HCT116 (cell line): ENCODE results near the gene ELOB. TPM values are rescaled to one million over a fixed set of nuclear protein-coding genes. Genes with fewer than 3 reads are reported as not detected.

Source experiments
- ATAC-seq: fragments of 200-7000 bp; cut with Tn5 transposase; 2 replicates; pipeline ENCODE4 v1.9.1; 2020; ENCODE audit warnings: mild to moderate bottlenecking, moderate library complexity
- BruUV-seq: library from RNA; stranded (reverse); fragments of 400-500 nt; replicated peaks from 2 replicates; lab custom pipeline; 2021; lab: Mats Ljungman, UMichigan
- CTCF ChIA-PET: fragments of 300-600 bp; sonication (Branson Sonifier 250); formaldehyde crosslinking; loops from one replicate; lab custom pipeline; 2021; ENCODE audit warnings: antibody characterized with exemption; lab: Charles Lee
- POLR2A ChIA-PET: fragments of 300-600, 350-600 bp; sonication (Branson Sonifier 250); formaldehyde crosslinking; loops from one replicate; lab custom pipeline; 2021; ENCODE audit warnings: antibody characterized with exemption; lab: Charles Lee
- RAD21 ChIA-PET, 2 experiments: fragments of 300-600 bp; sonication (Branson Sonifier 250); formaldehyde crosslinking; loops; one replicate each; lab custom pipeline; 2023; ENCODE audit warnings: low total read pairs in 2 of 2; ENCODE audit not compliant: uncharacterized antibody in 2 of 2, unreplicated experiment in 2 of 2, low non-redundant PET in 1 of 2; lab: Charles Lee
- DNase-seq: peaks from one replicate; pipeline ENCODE4 v3.0.0-alpha.2; 2010; ENCODE audit warnings: low read depth, low spot score
- H2AFZ ChIP-seq: fragments of 200-600 bp; shearing (Covaris generic), sonication (generic); 2 replicates; pipeline ENCODE4 v1.6.1; 2017; ENCODE audit warnings: low read depth, mixed run types, mixed read lengths, antibody characterized with exemption, low read length; ENCODE audit not compliant: poor library complexity, severe bottlenecking
- H3K27ac ChIP-seq: 2 replicates; pipeline ENCODE4 v1.5.1; 2012; ENCODE audit warnings: low read depth, low read length
- H3K27me3 ChIP-seq: fragments of 200-600 bp; sonication (generic); 2 replicates; pipeline ENCODE4 v1.6.1; 2016; ENCODE audit warnings: mixed run types, low read length, mixed read lengths; ENCODE audit not compliant: insufficient read depth
- H3K36me3 ChIP-seq, 2 experiments: fragments of 200-500 bp in 1 of 2; fragments of 200-600 bp in 1 of 2; sonication (Bioruptor generic) in 1 of 2; sonication (generic) in 1 of 2; 2 replicates each; pipeline versions ENCODE4 v1.5.1 to v1.6.1; 2014 to 2016; ENCODE audit warnings: low read length in 2 of 2, inconsistent platforms in 1 of 2, mixed read lengths in 1 of 2, mixed run types in 1 of 2; ENCODE audit not compliant: insufficient read depth in 2 of 2, control insufficient read depth in 1 of 2
- H3K4me1 ChIP-seq, 2 experiments: fragments of 200-600 bp in 1 of 2; sonication (generic) in 1 of 2; 2 replicates each; pipeline versions ENCODE4 v1.5.1 to v1.6.1; 2012 to 2017; ENCODE audit warnings: low read length in 2 of 2, inconsistent platforms in 1 of 2, mild to moderate bottlenecking in 1 of 2, mixed read lengths in 1 of 2, mixed run types in 1 of 2, moderate library complexity in 1 of 2; ENCODE audit not compliant: insufficient read depth in 2 of 2, control insufficient read depth in 1 of 2
- H3K4me2 ChIP-seq: fragments of 200-600 bp; sonication (generic); 2 replicates; pipeline ENCODE4 v1.6.1; 2017; ENCODE audit warnings: mixed run types, low read length, mixed read lengths
- H3K4me3 ChIP-seq, 2 experiments: fragments of 200-600 bp in 1 of 2; sonication (generic) in 1 of 2; replicated peaks in 1 of 2; 2 replicates each; pipeline ENCODE4 v1.5.1; 2011 to 2016; ENCODE audit warnings: low read length in 2 of 2, control low read depth in 1 of 2, low read depth in 1 of 2, mild to moderate bottlenecking in 1 of 2, mixed read lengths in 1 of 2, mixed run types in 1 of 2
- H3K79me2 ChIP-seq: fragments of 200-600 bp; sonication (generic); 2 replicates; pipeline ENCODE4 v1.6.1; 2017; ENCODE audit warnings: mild to moderate bottlenecking, mixed run types, low read length, moderate library complexity, mixed read lengths; ENCODE audit not compliant: insufficient read depth
- H3K9ac ChIP-seq: fragments of 200-600 bp; sonication (generic); 2 replicates; pipeline ENCODE4 v1.6.1; 2016; ENCODE audit warnings: low read length, mixed read lengths
- H3K9me2 ChIP-seq: fragments of 200-600 bp; sonication (generic), shearing (Covaris generic); 2 replicates; pipeline ENCODE4 v1.6.1; 2017; ENCODE audit warnings: mixed run types, mild to moderate bottlenecking, moderate library complexity; ENCODE audit not compliant: insufficient read depth
- H3K9me3 ChIP-seq, 2 experiments: fragments of 200-500 bp in 1 of 2; fragments of 200-600 bp in 1 of 2; sonication (Bioruptor generic) in 1 of 2; sonication (generic) in 1 of 2; 2 replicates each; pipeline ENCODE4 v1.6.1; 2014 to 2017; ENCODE audit warnings: low read length in 2 of 2, mixed read lengths in 2 of 2, inconsistent platforms in 1 of 2, low read depth in 1 of 2, mild to moderate bottlenecking in 1 of 2, mixed run types in 1 of 2, moderate library complexity in 1 of 2; ENCODE audit not compliant: control insufficient read depth in 1 of 2, insufficient read depth in 1 of 2
- H4K20me1 ChIP-seq: fragments of 200-600 bp; sonication (generic), shearing (Covaris generic); 2 replicates; pipeline ENCODE4 v1.6.1; 2017; ENCODE audit warnings: mixed run types, mild to moderate bottlenecking, moderate library complexity; ENCODE audit not compliant: insufficient read depth
- CBX3 ChIP-seq: IDR thresholded peaks from 2 replicates; pipeline ENCODE4 v1.6.1; 2012; ENCODE audit warnings: low read depth
- CEBPB ChIP-seq: IDR thresholded peaks from 2 replicates; pipeline ENCODE4 v1.6.1; 2012; ENCODE audit warnings: low read depth
- EZH2 ChIP-seq: fragments of 200-600 bp; sonication (generic); IDR thresholded peaks from 2 replicates; pipeline ENCODE4 v1.6.1; 2017; ENCODE audit warnings: antibody characterized with exemption, mixed run types
- EZH2phosphoT487 ChIP-seq: fragments of 200-600 bp; IDR thresholded peaks from 2 replicates; pipeline ENCODE4 v1.6.1; 2018; ENCODE audit warnings: antibody characterized with exemption, borderline replicate concordance
- POLR2A ChIP-seq: IDR thresholded peaks from 2 replicates; pipeline ENCODE4 v1.7.0; 2011; ENCODE audit warnings: borderline replicate concordance; ENCODE audit not compliant: insufficient read depth, insufficient read length; ENCODE audit errors: extremely low read depth
- RAD21 ChIP-seq: IDR thresholded peaks from 2 replicates; pipeline ENCODE4 v1.6.1; 2012; ENCODE audit warnings: low read depth, mild to moderate bottlenecking
- SP1 ChIP-seq: IDR thresholded peaks from 2 replicates; pipeline ENCODE4 v1.6.1; 2012; ENCODE audit warnings: low read depth
- SRF ChIP-seq: IDR thresholded peaks from 2 replicates; pipeline ENCODE4 v1.6.1; 2012; ENCODE audit warnings: low read depth
- ZFX ChIP-seq: fragments of 450-650 bp; IDR thresholded peaks from 2 replicates; pipeline ENCODE4 v1.6.1; 2017
- intact Hi-C: fragments of 100-400 bp; cut with micrococcal nuclease; formaldehyde crosslinking; loops from 2 replicates; pipeline ENCODE4 v1.10.0; 2022
- total RNA-seq: library from RNA; stranded (reverse); gene quantifications from one replicate; pipeline ENCODE4 v1.2.1, GENCODE V29; 2021; ENCODE audit not compliant: unreplicated experiment
- TF ChIP-seq, protein P1 (sequence below), 3 experiments: fragments of 200-600 bp in 1 of 3; sonication (generic) in 1 of 3; IDR thresholded peaks in 2 of 3; conservative IDR thresholded peaks in 1 of 3; 2 replicates each; pipeline ENCODE4 v1.5.1; 2012 to 2017; ENCODE audit warnings: low read depth in 2 of 3, low read length in 2 of 3, antibody characterized with exemption in 1 of 3, borderline replicate concordance in 1 of 3, control low read depth in 1 of 3, mild to moderate bottlenecking in 1 of 3, mixed read lengths in 1 of 3, mixed run types in 1 of 3, moderate library complexity in 1 of 3; ENCODE audit not compliant: insufficient read depth in 1 of 3
- TF ChIP-seq, protein P2 (sequence below): IDR thresholded peaks from 2 replicates; pipeline ENCODE4 v1.6.1; 2012
- TF ChIP-seq, protein P3 (sequence below): IDR thresholded peaks from 2 replicates; pipeline ENCODE4 v1.6.1; 2011; ENCODE audit warnings: mild to moderate bottlenecking, low read length, moderate library complexity; ENCODE audit not compliant: insufficient replicate concordance; ENCODE audit errors: extremely low read depth
- TF ChIP-seq, protein P4 (sequence below): IDR thresholded peaks from 2 replicates; pipeline ENCODE4 v1.6.1; 2012

The ELOB gene
- total RNA-seq, 1 experiment from 2014 or later = 239 TPM

DNA sequence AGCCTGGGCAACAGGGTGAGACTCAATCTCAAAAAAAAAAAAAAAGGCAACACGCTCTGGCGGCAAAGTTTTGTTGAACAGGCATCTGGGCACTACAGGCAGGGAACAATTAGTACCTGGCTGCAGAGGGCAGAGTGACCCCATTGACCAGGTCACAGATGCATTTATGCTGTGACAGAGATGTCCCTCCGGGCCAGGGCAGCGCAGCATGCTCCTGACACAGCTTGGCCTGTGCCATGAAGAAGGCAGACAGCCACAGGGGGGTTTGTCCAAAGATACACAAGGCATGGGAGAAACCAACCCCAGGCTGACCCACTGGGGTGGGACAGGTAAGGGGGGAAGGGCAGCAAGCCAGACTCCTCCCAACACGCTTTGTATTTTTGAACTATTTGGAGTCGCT lies 32.4 kb downstream of the ELOB start:
- no TSS peak for BruUV-seq
- TF ChIP-seq POLR2A = no peak
- H3K4me2 ChIP-seq = no peak overlapping the region
- no peaks in the 10 kb centered on the region for H3K79me2 ChIP-seq
- H3K9ac ChIP-seq = no peak overlapping the region
- H3K36me3 ChIP-seq = no peaks in the 10 kb centered on the region
- ATAC-seq = no peak
- CTCF ChIA-PET = no interaction called here
- H3K4me3 ChIP-seq = no peak overlapping the region
- H3K27ac ChIP-seq = no peak overlapping the region
- no peaks in the 10 kb centered on the region for H3K9me3 ChIP-seq
- RAD21 ChIA-PET = no interaction called here
- POLR2A ChIA-PET = no interaction called here
- no peaks in the 10 kb centered on the region for H4K20me1 ChIP-seq
- H3K9me2 ChIP-seq = no peaks in the 10 kb centered on the region
- H3K27me3 ChIP-seq = no peaks in the 10 kb centered on the region
- intact Hi-C loops = no loop called here
- H2AFZ ChIP-seq = no peak overlapping the region
- DNase-seq = no peak
- peaks cover 0 to 7% of the 10 kb centered on the region in 2 experiments; a peak in 2 of 4 replicates for H3K4me1 ChIP-seq

DNA sequence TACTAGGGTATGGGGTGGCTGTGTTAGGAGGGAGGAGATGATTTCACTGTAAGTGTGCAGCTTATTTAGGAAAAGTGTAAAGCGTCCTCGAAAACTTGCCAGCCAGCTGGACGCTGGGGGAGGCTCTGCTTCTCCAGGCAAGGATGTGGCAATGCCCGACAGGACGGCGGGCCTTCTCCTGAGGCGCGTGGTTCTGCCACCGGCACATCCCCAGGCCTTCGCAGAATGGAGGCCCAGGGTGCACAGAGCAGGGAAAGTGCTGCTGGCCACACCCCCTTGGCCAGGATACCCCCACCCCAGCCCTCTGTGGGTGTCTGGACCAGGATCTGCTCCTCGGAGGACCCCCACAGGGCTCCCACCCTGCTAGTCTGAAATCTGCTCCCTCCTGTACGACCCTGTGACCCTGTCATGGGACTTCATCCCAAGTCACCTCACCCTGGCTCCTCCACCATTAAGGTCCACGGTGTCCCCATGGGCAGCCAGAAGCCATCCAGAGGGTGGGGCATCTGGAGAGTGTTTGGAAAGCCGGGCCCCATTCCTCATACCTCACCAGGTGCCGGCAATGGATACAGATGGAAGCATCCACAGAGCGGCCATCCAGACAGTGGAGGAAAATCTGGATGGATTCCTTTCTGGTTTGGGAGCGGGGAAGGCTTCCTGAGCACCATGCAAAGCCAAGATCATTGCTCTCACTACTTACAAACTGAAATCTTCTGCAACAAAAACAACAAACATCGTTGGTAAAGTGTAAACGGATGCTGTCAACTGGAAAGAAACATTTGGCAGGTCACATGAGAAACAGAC lies 33.9 kb downstream of the ELOB start:
- no peaks in the 10 kb centered on the region for H3K36me3 ChIP-seq
- TF ChIP-seq, protein P1, sequence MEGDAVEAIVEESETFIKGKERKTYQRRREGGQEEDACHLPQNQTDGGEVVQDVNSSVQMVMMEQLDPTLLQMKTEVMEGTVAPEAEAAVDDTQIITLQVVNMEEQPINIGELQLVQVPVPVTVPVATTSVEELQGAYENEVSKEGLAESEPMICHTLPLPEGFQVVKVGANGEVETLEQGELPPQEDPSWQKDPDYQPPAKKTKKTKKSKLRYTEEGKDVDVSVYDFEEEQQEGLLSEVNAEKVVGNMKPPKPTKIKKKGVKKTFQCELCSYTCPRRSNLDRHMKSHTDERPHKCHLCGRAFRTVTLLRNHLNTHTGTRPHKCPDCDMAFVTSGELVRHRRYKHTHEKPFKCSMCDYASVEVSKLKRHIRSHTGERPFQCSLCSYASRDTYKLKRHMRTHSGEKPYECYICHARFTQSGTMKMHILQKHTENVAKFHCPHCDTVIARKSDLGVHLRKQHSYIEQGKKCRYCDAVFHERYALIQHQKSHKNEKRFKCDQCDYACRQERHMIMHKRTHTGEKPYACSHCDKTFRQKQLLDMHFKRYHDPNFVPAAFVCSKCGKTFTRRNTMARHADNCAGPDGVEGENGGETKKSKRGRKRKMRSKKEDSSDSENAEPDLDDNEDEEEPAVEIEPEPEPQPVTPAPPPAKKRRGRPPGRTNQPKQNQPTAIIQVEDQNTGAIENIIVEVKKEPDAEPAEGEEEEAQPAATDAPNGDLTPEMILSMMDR (IDR thresholded peaks at IDR 0.05 in 2 of 3, conservative IDR thresholded peaks at IDR 0.05 in 1 of 3; ENCODE audit: borderline replicate concordance in 1 of 3, insufficient read depth in 1 of 3, low read depth in 2 of 3, low read length in 2 of 3) = no peak
- TF ChIP-seq SP1 (no peak), ZFX (no peak), SRF (no peak), EZH2phosphoT487 (no peak), RAD21 (no peak), CBX3 (no peak), EZH2 (no peak), CEBPB (no peak)
- TF ChIP-seq, protein P2, sequence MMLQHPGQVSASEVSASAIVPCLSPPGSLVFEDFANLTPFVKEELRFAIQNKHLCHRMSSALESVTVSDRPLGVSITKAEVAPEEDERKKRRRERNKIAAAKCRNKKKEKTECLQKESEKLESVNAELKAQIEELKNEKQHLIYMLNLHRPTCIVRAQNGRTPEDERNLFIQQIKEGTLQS = no peak
- TF ChIP-seq, protein P3, sequence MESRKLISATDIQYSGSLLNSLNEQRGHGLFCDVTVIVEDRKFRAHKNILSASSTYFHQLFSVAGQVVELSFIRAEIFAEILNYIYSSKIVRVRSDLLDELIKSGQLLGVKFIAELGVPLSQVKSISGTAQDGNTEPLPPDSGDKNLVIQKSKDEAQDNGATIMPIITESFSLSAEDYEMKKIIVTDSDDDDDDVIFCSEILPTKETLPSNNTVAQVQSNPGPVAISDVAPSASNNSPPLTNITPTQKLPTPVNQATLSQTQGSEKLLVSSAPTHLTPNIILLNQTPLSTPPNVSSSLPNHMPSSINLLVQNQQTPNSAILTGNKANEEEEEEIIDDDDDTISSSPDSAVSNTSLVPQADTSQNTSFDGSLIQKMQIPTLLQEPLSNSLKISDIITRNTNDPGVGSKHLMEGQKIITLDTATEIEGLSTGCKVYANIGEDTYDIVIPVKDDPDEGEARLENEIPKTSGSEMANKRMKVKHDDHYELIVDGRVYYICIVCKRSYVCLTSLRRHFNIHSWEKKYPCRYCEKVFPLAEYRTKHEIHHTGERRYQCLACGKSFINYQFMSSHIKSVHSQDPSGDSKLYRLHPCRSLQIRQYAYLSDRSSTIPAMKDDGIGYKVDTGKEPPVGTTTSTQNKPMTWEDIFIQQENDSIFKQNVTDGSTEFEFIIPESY = no peak
- TF ChIP-seq, protein P4, sequence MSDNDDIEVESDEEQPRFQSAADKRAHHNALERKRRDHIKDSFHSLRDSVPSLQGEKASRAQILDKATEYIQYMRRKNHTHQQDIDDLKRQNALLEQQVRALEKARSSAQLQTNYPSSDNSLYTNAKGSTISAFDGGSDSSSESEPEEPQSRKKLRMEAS = no peak
- RAD21 ChIA-PET = no interaction called here
- H2AFZ ChIP-seq = no peak overlapping the region
- no peak overlapping the region for H3K4me2 ChIP-seq
- no peak for ATAC-seq
- POLR2A ChIA-PET = no interaction called here
- no peak for DNase-seq
- H3K4me3 ChIP-seq = no peak overlapping the region
- CTCF ChIA-PET = no interaction called here
- no peaks in the 10 kb centered on the region for H4K20me1 ChIP-seq
- H3K27me3 ChIP-seq = no peaks in the 10 kb centered on the region
- H3K9me3 ChIP-seq = no peaks in the 10 kb centered on the region
- H3K9me2 ChIP-seq = no peaks in the 10 kb centered on the region
- intact Hi-C loops = no loop called here
- H3K27ac ChIP-seq = no peak overlapping the region
- H3K79me2 ChIP-seq = no peaks in the 10 kb centered on the region
- BruUV-seq = no TSS peak
- H3K4me1 ChIP-seq = peaks cover 0 to 8% of the 10 kb centered on the region in 2 experiments; a peak in 2 of 4 replicates
- H3K9ac ChIP-seq = no peak overlapping the region
